Natural killer cell (primary cell): Measurements from ENCODE around the gene SULT1B1. TPM values are rescaled to one million over a fixed set of nuclear protein-coding genes. Genes with fewer than 3 reads are reported as not detected.

ENCODE experiments used
- ATAC-seq, 3 donors: fragments of 150-1000 bp in 2 of 3; fragments of 200-7000 bp in 1 of 3; cut with Tn5 transposase; 1 replicate in 1 of 3; 2 replicates in 2 of 3; pipeline ENCODE4 v1.10.0; 2021; ENCODE audit warnings: mild to moderate bottlenecking in 2 of 3, moderate library complexity in 2 of 3
- DNase-seq, 2 donors: peaks; one replicate each; pipeline versions ENCODE4 v3.0.0 to v3.0.0-alpha.2; 2013 to 2021; ENCODE audit warnings: mixed read lengths in 1 of 2
- H3K27ac ChIP-seq: one replicate; pipeline ENCODE4 v1.5.1; 2013; ENCODE audit warnings: mild to moderate bottlenecking, low read length
- H3K27me3 ChIP-seq: one replicate; pipeline ENCODE4 v1.6.1; 2013; ENCODE audit warnings: low read length; ENCODE audit not compliant: control insufficient read depth, insufficient read depth
- H3K36me3 ChIP-seq: one replicate; pipeline ENCODE4 v1.6.1; 2013; ENCODE audit warnings: low read length; ENCODE audit not compliant: control insufficient read depth, insufficient read depth
- H3K4me1 ChIP-seq: one replicate; pipeline ENCODE4 v1.6.1; 2013; ENCODE audit warnings: low read length; ENCODE audit not compliant: control insufficient read depth, insufficient read depth
- H3K4me3 ChIP-seq: one replicate; pipeline ENCODE4 v1.5.1; 2013; ENCODE audit warnings: low read length
- H3K9me3 ChIP-seq: one replicate; pipeline ENCODE4 v1.6.1; 2013; ENCODE audit warnings: low read length; ENCODE audit not compliant: control insufficient read depth, insufficient read depth
- H3K27ac Mint-ChIP-seq, 2 donors: one replicate each; pipeline ENCODE4 v1.8.0; 2022; ENCODE audit warnings: mild to moderate bottlenecking in 2 of 2, mixed read lengths in 2 of 2, moderate library complexity in 1 of 2
- H3K27me3 Mint-ChIP-seq, 2 donors: one replicate each; pipeline ENCODE4 v1.8.0; 2022; ENCODE audit warnings: low read depth in 2 of 2, mixed read lengths in 2 of 2
- H3K36me3 Mint-ChIP-seq: one replicate; pipeline ENCODE4 v1.8.0; 2022; ENCODE audit warnings: mixed read lengths
- H3K4me1 Mint-ChIP-seq, 2 donors: one replicate each; pipeline ENCODE4 v1.8.0; 2022; ENCODE audit warnings: mixed read lengths in 2 of 2
- H3K4me3 Mint-ChIP-seq: one replicate; pipeline ENCODE4 v1.8.0; 2022; ENCODE audit warnings: mild to moderate bottlenecking, moderate library complexity, mixed read lengths
- H3K9me3 Mint-ChIP-seq, 2 donors: one replicate each; pipeline ENCODE4 v1.8.0; 2022; ENCODE audit warnings: mixed read lengths in 2 of 2
- CTCF ChIP-seq: fragments of 200-600 bp; IDR thresholded peaks from one replicate; pipeline ENCODE4 v1.8.0; 2022; ENCODE audit warnings: antibody characterized with exemption
- WGBS: methylation state at CpG from one replicate; pipeline ENCODE4 v1.1.7; 2013; ENCODE audit warnings: missing lambda C conversion rate; ENCODE audit not compliant: insufficient coverage; 5-methylcytosine and 5-hydroxymethylcytosine counted together
- intact Hi-C: fragments of 100-400 bp; cut with micrococcal nuclease; formaldehyde crosslinking; loops from one replicate; pipeline ENCODE4 v1.14.2; 2022
- total RNA-seq, 4 donors: library from RNA; stranded (reverse); fragments of 120-200 nt in 1 of 4; gene quantifications; one replicate each; pipeline versions ENCODE4 v1.2.3 to v1.2.4, GENCODE V29; 2013 to 2022

Gene SULT1B1
- total RNA-seq, 3 donors from 2014 or later (not counting 1 experiment from before 2014, with no cell fraction given) = 11.9 to 24.6 (median 24.5) TPM

- ATAC-seq (no peak), DNase-seq (no peak)
- Mint-ChIP-seq H3K4me1 (peaks cover 67 to 69% of the 10 kb centered on the region in 2 donors), H3K27me3 (no peaks in the 10 kb centered on the region), H3K27ac (peak overlapping the region; percentile 12 to 21), H3K9me3 (peaks cover 2 to 3% of the 10 kb centered on the region in 2 donors), H3K4me3 (no peak overlapping the region), H3K36me3 (peaks cover 9% of the 10 kb centered on the region)
- intact Hi-C loops = no loop called here
- H3K4me1 ChIP-seq = peaks cover 3% of the 10 kb centered on the region
- 83% methylated on average over 3 of the region's 4 CpGs for WGBS
- no peaks in the 10 kb centered on the region for H3K27me3 ChIP-seq
- no peaks in the 10 kb centered on the region for H3K36me3 ChIP-seq
- no peak for TF ChIP-seq CTCF
- H3K9me3 ChIP-seq = no peaks in the 10 kb centered on the region
- H3K4me3 ChIP-seq = no peak overlapping the region
- no peak overlapping the region for H3K27ac ChIP-seq
Observed at GRCh38 chr4:69754926-69755580, 5.4 kb downstream of the SULT1B1 start.

GRCh38 chr4:69753686-69754085 lies 6.7 kb downstream of the SULT1B1 start:
- Mint-ChIP-seq H3K27ac (peak overlapping the region; percentile 35 to 63), H3K4me3 (no peak overlapping the region), H3K9me3 (peaks cover 2 to 5% of the 10 kb centered on the region in 2 donors), H3K36me3 (peaks cover 11% of the 10 kb centered on the region), H3K27me3 (no peaks in the 10 kb centered on the region), H3K4me1 (peaks cover 53 to 57% of the 10 kb centered on the region in 2 donors)
- Histone ChIP-seq H3K27ac (no peak overlapping the region), H3K4me1 (no peaks in the 10 kb centered on the region), H3K27me3 (no peaks in the 10 kb centered on the region), H3K4me3 (no peak overlapping the region), H3K36me3 (no peaks in the 10 kb centered on the region), H3K9me3 (no peaks in the 10 kb centered on the region)
- WGBS = 91% methylated on average over 1 of the region's 1 CpG
- intact Hi-C loops = no loop called here
- ATAC-seq (no peak), DNase-seq (no peak)
- TF ChIP-seq CTCF = no peak

- peaks cover 38% of the 10 kb centered on the region for H3K36me3 Mint-ChIP-seq
- H3K9me3 Mint-ChIP-seq = peaks cover 2 to 14% of the 10 kb centered on the region in 2 donors
- H3K9me3 ChIP-seq = peaks cover 5% of the 10 kb centered on the region
- H3K4me1 ChIP-seq = no peaks in the 10 kb centered on the region
- ATAC-seq (no peak), DNase-seq (no peak)
- no peak for TF ChIP-seq CTCF
- no peak overlapping the region for H3K27ac ChIP-seq
- no peaks in the 10 kb centered on the region for H3K27me3 ChIP-seq
- H3K27me3 Mint-ChIP-seq = no peaks in the 10 kb centered on the region
- peaks cover 26 to 30% of the 10 kb centered on the region in 2 donors for H3K4me1 Mint-ChIP-seq
- H3K36me3 ChIP-seq = no peaks in the 10 kb centered on the region
- no peak overlapping the region for H3K4me3 Mint-ChIP-seq
- no peak overlapping the region for H3K4me3 ChIP-seq
- no peak overlapping the region for H3K27ac Mint-ChIP-seq
- intact Hi-C loops = no loop called here
Observed at GRCh38 chr4:69750346-69750745, 10.1 kb downstream of the SULT1B1 start.

GRCh38 chr4:69749771-69750170 lies 10.6 kb downstream of the SULT1B1 start:
- Mint-ChIP-seq H3K4me3 (no peak overlapping the region), H3K4me1 (peaks cover 20 to 25% of the 10 kb centered on the region in 2 donors), H3K27ac (no peak overlapping the region), H3K9me3 (peaks cover 2 to 14% of the 10 kb centered on the region in 2 donors), H3K36me3 (peaks cover 44% of the 10 kb centered on the region), H3K27me3 (no peaks in the 10 kb centered on the region)
- no peaks in the 10 kb centered on the region for H3K27me3 ChIP-seq
- DNase-seq (no peak), ATAC-seq (no peak)
- WGBS = 100% methylated on average over 2 of the region's 2 CpGs
- no peak overlapping the region for H3K4me3 ChIP-seq
- H3K36me3 ChIP-seq = no peaks in the 10 kb centered on the region
- no peak for TF ChIP-seq CTCF
- intact Hi-C loops = no loop called here
- H3K9me3 ChIP-seq = peaks cover 5% of the 10 kb centered on the region
- no peak overlapping the region for H3K27ac ChIP-seq
- H3K4me1 ChIP-seq = no peaks in the 10 kb centered on the region
